Measurements from ENCODE around the gene GPI. TPM values are rescaled to one million over a fixed set of nuclear protein-coding genes. Genes with fewer than 3 reads are reported as not detected.

Gene GPI
- total and polyA plus RNA-seq, 2 of the 8 experiments (the other 6 are each of a cell fraction or from before 2014, with no cell fraction given): 171 to 360 TPM

- no peak overlapping the region for H2BK120ac ChIP-seq (replicated peaks; ENCODE audit: low read depth, low read length)
- H2AK5ac ChIP-seq (ENCODE audit: low read depth, low read length): no peak overlapping the region
- TF ChIP-seq BCL11A (IDR thresholded peaks at IDR 0.05; ENCODE audit: low read depth in 2 of 2, low read length in 2 of 2) (no peak), GTF2F1 (IDR thresholded peaks at IDR 0.05; ENCODE audit: borderline replicate concordance, low read depth, low read length) (no peak), CBX8 (IDR thresholded peaks at IDR 0.05; ENCODE audit: borderline replicate concordance, low read depth, low read length) (no peak), KDM4A (IDR thresholded peaks at IDR 0.05; ENCODE audit: low read depth, low read length, severe bottlenecking) (no peak), RNF2 (IDR thresholded peaks at IDR 0.05; ENCODE audit: borderline replicate concordance, low read depth, low read length, missing control alignments, poor library complexity, severe bottlenecking) (no peak), BACH1 (IDR thresholded peaks at IDR 0.05; ENCODE audit: low read length) (no peak), USF2 (IDR thresholded peaks at IDR 0.05; ENCODE audit: low read length) (no peak)
- peak overlapping the region; percentile 68; the same call in 1 of the 2 replicates for H4K8ac ChIP-seq (ENCODE audit: extremely low read depth, insufficient read depth, low read length)
- no peak overlapping the region for H2BK15ac ChIP-seq (ENCODE audit: low read length)
- DNase-seq (ENCODE audit: low read depth in 1 of 2, low spot score in 2 of 2) (no peak), FAIRE-seq (no peak)
- no peak overlapping the region for H2BK5ac ChIP-seq (ENCODE audit: low read depth, low read length)
- H3K14ac ChIP-seq (ENCODE audit: insufficient read length): no peak overlapping the region
- no peak overlapping the region for H3K27ac ChIP-seq (ENCODE audit: low read depth, low read length)
- 89% methylated on average over 18 of the region's 19 CpGs; no CpG with 5 or more reads in 1 of the 2 experiments for WGBS, 2 experiments (ENCODE audit: extremely low coverage in 1 of 2, insufficient coverage in 1 of 2, insufficient read length in 1 of 2, insufficient replicate concordance in 2 of 2, low coverage in 1 of 2, low lambda C conversion rate in 2 of 2, missing lambda C conversion rate in 1 of 2)
- H3K36me3 ChIP-seq (ENCODE audit: control insufficient read depth in 2 of 4, insufficient read depth in 4 of 4, low read length in 3 of 4): peaks cover 0 to 14% (median 3%) of the 10 kb centered on the region in 4 experiments; a peak in 4 of 8 replicates
- no peak overlapping the region for H3K9ac ChIP-seq (replicated peaks in 1 of 4; ENCODE audit: extremely low read depth in 1 of 4, low read depth in 3 of 4, low read length in 3 of 4)
- CTCF ChIA-PET (ENCODE audit: partially characterized antibody): interaction anchor here (0.5 to 2.7 kb wide), 11 partner anchors 8 to 126 kb away, joined by 3 to 27 read pairs (median 5); no protein-coding TSS in a partner anchor
- no peaks in the 10 kb centered on the region; a peak in 1 of 7 replicates for H3K4me1 ChIP-seq (replicated peaks in 1 of 4; ENCODE audit: control insufficient read depth in 3 of 4, insufficient read depth in 4 of 4, low read length in 3 of 4)
- H2BK12ac ChIP-seq (ENCODE audit: low read depth, low read length): no peak overlapping the region
- H3K79me1 ChIP-seq (ENCODE audit: low read depth, low read length): no peaks in the 10 kb centered on the region
- H2BK20ac ChIP-seq (ENCODE audit: low read length): no peak overlapping the region
- no peaks in the 10 kb centered on the region for H3K27me3 ChIP-seq (replicated peaks in 1 of 4; ENCODE audit: control insufficient read depth in 3 of 4, extremely low read depth in 1 of 4, insufficient read depth in 3 of 4, low read length in 3 of 4)
- no peak overlapping the region for H2AFZ ChIP-seq (ENCODE audit: low read length)
- POLR2A ChIA-PET (ENCODE audit: partially characterized antibody): interaction anchor here (0.6 to 1.6 kb wide), 2 partner anchors 10 to 481 kb away, joined by 3 to 5 read pairs; no protein-coding TSS in a partner anchor
- H3K4me3 ChIP-seq (ENCODE audit: extremely low read depth in 1 of 4, insufficient read depth in 2 of 4, low read depth in 3 of 4, low read length in 4 of 4): no peak overlapping the region
- no peak overlapping the region for H3K56ac ChIP-seq (replicated peaks; ENCODE audit: insufficient read length, low read depth, low read length)
- no peak overlapping the region for H3K4me2 ChIP-seq (ENCODE audit: insufficient read depth in 1 of 2, low read depth in 2 of 2, low read length in 2 of 2)
- no peaks in the 10 kb centered on the region for H3K9me3 ChIP-seq (ENCODE audit: insufficient read depth in 2 of 2, low read depth in 1 of 2, low read length in 1 of 2)
- no peak overlapping the region for H4K5ac ChIP-seq (ENCODE audit: insufficient read length, low read depth, low read length)
- H3K4ac ChIP-seq (replicated peaks; ENCODE audit: insufficient read length, low read depth, low read length): no peak overlapping the region
- no peaks in the 10 kb centered on the region for H3K79me2 ChIP-seq (ENCODE audit: control insufficient read depth in 1 of 2, insufficient read depth in 2 of 2, low read length in 2 of 2)
- H4K20me1 ChIP-seq (replicated peaks in 1 of 2; ENCODE audit: control insufficient read depth in 1 of 2, insufficient read depth in 2 of 2, low read length in 2 of 2): no peaks in the 10 kb centered on the region
- H3K18ac ChIP-seq (ENCODE audit: extremely low read depth, low read length): no peak overlapping the region
- no peaks in the 10 kb centered on the region for H3K23me2 ChIP-seq (ENCODE audit: low read depth, low read length)
- no peak overlapping the region for H3K23ac ChIP-seq (ENCODE audit: insufficient read length)
- no peak overlapping the region for H4K91ac ChIP-seq (replicated peaks; ENCODE audit: insufficient read length, low read length)
Observed at GRCh38 chr19:34347561-34348165, 17.3 kb upstream of the GPI start.
